ENCODE results near the gene TBC1D3B.

- TF ChIP-seq CTCF (conservative IDR thresholded peaks at IDR 0.05; ENCODE audit: low read depth, low read length) (no peak), EZH2 (IDR thresholded peaks at IDR 0.05; ENCODE audit: borderline replicate concordance, low read depth, low read length, poor library complexity, severe bottlenecking) (no peak)
Measured at GRCh38 chr17:36204724-36205500, 28.5 kb upstream of the TBC1D3B start.
